Activated naive CD4-positive, alpha-beta T cell treated with anti-CD3 and anti-CD28 coated beads for 36 hours (primary cell): Measurements from ENCODE around the gene RS1. TPM values are rescaled to one million over a fixed set of nuclear protein-coding genes. Genes with fewer than 3 reads are reported as not detected.

Experiments used
- CTCF ChIA-PET: fragments of 350-600 bp; sonication (Branson Sonifier 250); formaldehyde crosslinking; loops from one replicate; lab custom pipeline; 2021; ENCODE audit warnings: antibody characterized with exemption; lab: Charles Lee
- DNase-seq: peaks from one replicate; pipeline ENCODE4 v3.0.0-alpha.2; 2020
- H3K27ac Mint-ChIP-seq: one replicate; pipeline ENCODE4 v1.8.0; 2021; ENCODE audit warnings: mild to moderate bottlenecking, mixed read lengths
- H3K27me3 Mint-ChIP-seq: one replicate; pipeline ENCODE4 v1.8.0; 2021; ENCODE audit warnings: low read depth, mixed read lengths
- H3K36me3 Mint-ChIP-seq: one replicate; pipeline ENCODE4 v1.8.0; 2021; ENCODE audit warnings: low read depth, mixed read lengths
- H3K4me1 Mint-ChIP-seq: one replicate; pipeline ENCODE4 v1.8.0; 2021; ENCODE audit warnings: low read depth, mixed read lengths
- H3K4me3 Mint-ChIP-seq: one replicate; pipeline ENCODE4 v1.8.0; 2021; ENCODE audit warnings: mild to moderate bottlenecking, moderate library complexity, mixed read lengths
- H3K9me3 Mint-ChIP-seq: one replicate; pipeline ENCODE4 v1.8.0; 2021; ENCODE audit warnings: mixed read lengths
- intact Hi-C: fragments of 100-400 bp; cut with micrococcal nuclease; formaldehyde crosslinking; loops from one replicate; pipeline ENCODE4 v1.15.1; 2023
- total RNA-seq, 2 experiments: library from RNA; stranded (reverse); gene quantifications; one replicate each; pipeline ENCODE4 v1.2.3, GENCODE V29; 2021

The RS1 gene
- total RNA-seq, 2 experiments from 2014 or later = not detected

- Mint-ChIP-seq H3K4me3 (no peak overlapping the region), H3K27ac (no peak overlapping the region), H3K27me3 (no peaks in the 10 kb centered on the region), H3K4me1 (no peaks in the 10 kb centered on the region), H3K9me3 (no peaks in the 10 kb centered on the region), H3K36me3 (peaks cover 2% of the 10 kb centered on the region)
- no peak for DNase-seq
- CTCF ChIA-PET = no interaction called here
- intact Hi-C loops = no loop called here
These were observed 52.6 kb downstream of the RS1 start for GRCh38 chrX:18619288-18619687.

DNA sequence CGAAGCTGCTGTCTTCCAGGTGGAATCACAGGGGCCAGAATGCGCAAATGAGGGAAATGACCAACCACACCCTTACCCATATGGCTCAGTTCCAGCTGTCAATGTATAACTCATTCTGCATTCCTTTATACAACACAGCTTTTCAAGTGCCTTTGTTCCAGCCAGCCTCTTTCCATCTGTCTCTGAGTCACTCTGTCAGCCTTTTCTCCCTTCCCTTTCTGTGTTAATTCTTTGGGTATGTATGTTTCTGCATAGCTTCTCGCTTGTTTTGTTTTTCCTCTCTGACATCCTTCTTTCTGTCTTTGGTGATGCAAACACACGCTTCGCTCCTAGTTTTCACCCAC lies 54.5 kb downstream of the RS1 start:
- intact Hi-C loops = no loop called here
- H3K9me3 Mint-ChIP-seq = no peaks in the 10 kb centered on the region
- H3K4me1 Mint-ChIP-seq = no peaks in the 10 kb centered on the region
- DNase-seq = no peak
- H3K27ac Mint-ChIP-seq = no peak overlapping the region
- H3K36me3 Mint-ChIP-seq = no peaks in the 10 kb centered on the region
- H3K4me3 Mint-ChIP-seq = no peak overlapping the region
- CTCF ChIA-PET = no interaction called here
- no peaks in the 10 kb centered on the region for H3K27me3 Mint-ChIP-seq

GRCh38 chrX:18616688-18617406 lies 55.1 kb downstream of the RS1 start:
- intact Hi-C loops = no loop called here
- Mint-ChIP-seq H3K4me1 (no peaks in the 10 kb centered on the region), H3K27me3 (no peaks in the 10 kb centered on the region), H3K27ac (no peak overlapping the region), H3K36me3 (no peaks in the 10 kb centered on the region), H3K4me3 (no peak overlapping the region), H3K9me3 (no peaks in the 10 kb centered on the region)
- CTCF ChIA-PET = interaction anchor here (0.6 kb wide), 1 partner anchor 37 kb away, joined by 3 read pairs; no protein-coding TSS in a partner anchor
- no peak for DNase-seq

DNA sequence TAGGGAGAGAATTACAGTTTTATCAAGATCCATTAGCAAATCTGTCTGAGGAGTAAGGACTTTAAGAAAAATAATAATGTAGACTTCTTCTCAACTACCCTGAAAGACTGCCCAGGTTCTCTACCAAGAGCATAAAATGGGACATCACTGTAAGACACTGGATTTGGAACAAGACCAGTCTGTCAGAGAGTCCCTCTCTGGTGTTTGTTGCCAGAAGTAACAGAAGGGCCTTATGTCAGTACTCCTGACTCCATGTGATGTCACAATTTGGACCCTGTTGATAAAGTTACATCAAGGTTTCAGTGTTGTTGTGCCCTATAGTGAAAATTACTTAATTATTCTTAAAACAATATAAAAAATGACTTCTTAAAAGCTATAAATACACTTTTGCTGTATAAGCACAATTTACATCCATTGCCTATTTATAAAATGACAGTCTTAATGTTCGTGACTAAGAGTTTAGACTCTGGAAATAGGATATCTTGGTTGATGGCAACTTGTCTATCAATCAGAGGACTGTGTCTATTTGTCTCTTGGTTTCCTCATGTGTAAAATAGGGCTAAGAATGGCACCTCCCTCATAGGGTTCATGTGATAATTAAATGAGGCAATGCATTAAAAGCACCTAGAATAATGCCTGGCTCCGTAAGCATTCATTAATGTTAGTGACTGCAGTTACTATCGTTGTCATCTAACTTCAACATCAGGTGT lies 57.8 kb downstream of the RS1 start:
- CTCF ChIA-PET = no interaction called here
- Mint-ChIP-seq H3K4me3 (no peak overlapping the region), H3K9me3 (no peaks in the 10 kb centered on the region), H3K4me1 (no peaks in the 10 kb centered on the region), H3K27me3 (no peaks in the 10 kb centered on the region), H3K27ac (no peak overlapping the region), H3K36me3 (peaks cover 7% of the 10 kb centered on the region)
- no peak for DNase-seq
- intact Hi-C loops = no loop called here

- intact Hi-C loops = no loop called here
- CTCF ChIA-PET = no interaction called here
- H3K27ac Mint-ChIP-seq = no peak overlapping the region
- no peak overlapping the region for H3K4me3 Mint-ChIP-seq
- no peaks in the 10 kb centered on the region for H3K4me1 Mint-ChIP-seq
- no peaks in the 10 kb centered on the region for H3K27me3 Mint-ChIP-seq
- H3K36me3 Mint-ChIP-seq = peaks cover 11% of the 10 kb centered on the region
- no peaks in the 10 kb centered on the region for H3K9me3 Mint-ChIP-seq
- DNase-seq = no peak
These were observed 63.9 kb downstream of the RS1 start for GRCh38 chrX:18607966-18608365.

DNA sequence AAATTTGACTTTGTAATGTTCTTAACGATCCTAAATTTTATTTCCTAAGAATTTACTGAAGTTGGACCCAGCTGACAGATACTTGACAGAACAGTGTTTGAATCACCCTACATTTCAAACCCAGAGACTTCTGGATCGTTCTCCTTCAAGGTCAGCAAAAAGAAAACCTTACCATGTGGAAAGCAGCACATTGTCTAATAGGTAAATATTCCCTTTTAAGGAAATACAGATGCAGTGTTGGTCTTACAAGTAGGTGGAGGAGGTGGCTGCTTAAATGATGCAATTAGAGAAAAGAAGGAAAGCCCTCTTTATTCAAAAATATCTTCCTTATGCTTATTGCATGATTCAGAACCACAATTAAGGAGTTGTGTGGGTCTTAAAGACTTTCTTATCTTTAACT lies 73.5 kb downstream of the RS1 start:
- H3K36me3 Mint-ChIP-seq = peaks cover 2% of the 10 kb centered on the region
- H3K27me3 Mint-ChIP-seq = no peaks in the 10 kb centered on the region
- no peak for DNase-seq
- CTCF ChIA-PET = no interaction called here
- no peaks in the 10 kb centered on the region for H3K4me1 Mint-ChIP-seq
- no peaks in the 10 kb centered on the region for H3K9me3 Mint-ChIP-seq
- intact Hi-C loops = no loop called here
- H3K4me3 Mint-ChIP-seq = no peak overlapping the region
- no peak overlapping the region for H3K27ac Mint-ChIP-seq

- Mint-ChIP-seq H3K9me3 (no peaks in the 10 kb centered on the region), H3K36me3 (peaks cover 3% of the 10 kb centered on the region), H3K4me3 (no peak overlapping the region), H3K27ac (no peak overlapping the region), H3K27me3 (no peaks in the 10 kb centered on the region), H3K4me1 (no peaks in the 10 kb centered on the region)
- intact Hi-C loops = no loop called here
- DNase-seq = no peak
- CTCF ChIA-PET = no interaction called here
These were observed 75.8 kb downstream of the RS1 start for GRCh38 chrX:18596096-18596495.

GRCh38 chrX:18594079-18594478 lies 77.8 kb downstream of the RS1 start:
- CTCF ChIA-PET = no interaction called here
- Mint-ChIP-seq H3K36me3 (peaks cover 11% of the 10 kb centered on the region), H3K9me3 (no peaks in the 10 kb centered on the region), H3K4me1 (no peaks in the 10 kb centered on the region), H3K27ac (no peak overlapping the region), H3K4me3 (no peak overlapping the region), H3K27me3 (no peaks in the 10 kb centered on the region)
- intact Hi-C loops = no loop called here
- DNase-seq = no peak

- DNase-seq = no peak
- intact Hi-C loops = no loop called here
- Mint-ChIP-seq H3K4me1 (no peaks in the 10 kb centered on the region), H3K4me3 (no peak overlapping the region), H3K36me3 (peaks cover 11% of the 10 kb centered on the region), H3K27me3 (no peaks in the 10 kb centered on the region), H3K9me3 (no peaks in the 10 kb centered on the region), H3K27ac (no peak overlapping the region)
- CTCF ChIA-PET = no interaction called here
These were observed 80.1 kb downstream of the RS1 start for GRCh38 chrX:18591834-18592233.

Other genes with a start within 250 kb of the RS1 start
- gene CDKL5, start 246.5 kb downstream of the RS1 start, total RNA-seq = 1 to 10 TPM in 1 of 2 experiments, under 1 TPM in 1; 0.91 to 1.4 TPM
- gene PPEF1, start 35.5 kb upstream of the RS1 start, total RNA-seq = under 1 TPM; 0.30 to 0.60 TPM